Pancreas (tissue), 10 donors: ENCODE measurements around the gene PLB1. TPM values are rescaled to one million over a fixed set of nuclear protein-coding genes. Genes with fewer than 3 reads are reported as not detected.

Experiments
- ATAC-seq, 4 donors: fragments of 200-7000 bp; cut with Tn5 transposase; one replicate each; pipeline versions ENCODE4 v1.8.0 to v1.9.1; 2020; ENCODE audit warnings: mild to moderate bottlenecking in 4 of 4, moderate library complexity in 4 of 4
- DNase-seq, 6 donors: peaks; one replicate each; pipeline ENCODE4 v3.0.0-alpha.2; 2020
- FAIRE-seq: peaks from 2 replicates; lab custom pipeline; 2012; peaks lifted over from hg19 to GRCh38; lab: Jason Lieb, UNC
- H3K27ac ChIP-seq, 4 donors: fragments of 200-600 bp; sonication (generic); 1 replicate in 3 of 4; 2 replicates in 1 of 4; pipeline versions ENCODE4 v1.5.0 to v1.8.0; 2020
- H3K27me3 ChIP-seq, 4 donors: fragments of 200-600 bp; one replicate each; pipeline ENCODE4 v1.8.0; 2021
- H3K36me3 ChIP-seq, 3 donors: fragments of 200-600 bp; sonication (generic) in 1 of 3; one replicate each; pipeline versions ENCODE4 v1.5.0 to v1.8.0; 2020 to 2021
- H3K4me1 ChIP-seq, 3 donors: fragments of 200-600 bp; one replicate each; pipeline ENCODE4 v1.8.0; 2021
- H3K4me3 ChIP-seq, 4 donors: fragments of 200-600 bp; sonication (generic) in 2 of 4; one replicate each; pipeline versions ENCODE4 v1.5.0 to v1.8.0; 2020 to 2021
- H3K9me3 ChIP-seq, 4 donors: fragments of 200-600 bp; one replicate each; pipeline ENCODE4 v1.8.0; 2021
- CTCF ChIP-seq, 4 donors: fragments of 200-600 bp; sonication (generic) in 3 of 4; IDR thresholded peaks; one replicate each; pipeline versions ENCODE4 v1.5.0 to v1.8.0; 2021; ENCODE audit warnings: antibody characterized with exemption in 4 of 4
- WGBS, 2 donors: extraction: QIAGEN DNeasy Blood & Tissue Kit; methylation state at CpG; one replicate each; pipeline ENCODE4 v1.1.7; 2013; 5-methylcytosine and 5-hydroxymethylcytosine counted together
- intact Hi-C, 3 donors: fragments of 100-400 bp; cut with DNase I; formaldehyde crosslinking; loops; one replicate each; pipeline versions ENCODE4 v1.11.1 to v1.14.2; 2022
- polyA plus RNA-seq, 2 donors: library from polyadenylated mRNA; stranded (reverse); fragments of 200-250 nt; gene quantifications; one replicate each; pipeline ENCODE4 v1.2.3, GENCODE V29; 2013
- total RNA-seq, 6 donors: library from RNA; stranded (reverse); fragmentation: NEBNext Ultra II Directional in 4 of 6; extraction: Animal tissue kit (Norgen Biotek cat#: 25700) in 4 of 6; gene quantifications; one replicate each; pipeline versions ENCODE4 v1.2.1 to v1.2.4, GENCODE V29; 2021 to 2023
- donor health status: healthy with polysubstance abuse.
- donor health status: DM: no; HTN: no; CAD: no; lungs with moderate emphysema.
- donor health status: DM: no; HTN: no; CAD: no.
- donor health status: control.
- donor health status: control.
- donor health status: Bipolar disorder and iron deficiency.
- donor health status: DM: yes; HTN: yes; CAD: no.
- donor health status: DM: no; HTN: no; CAD: no.
- donor health status: DM: no; HTN: no; CAD: no.
- donor health status: DM: yes; HTN: yes; CAD: no.

Gene PLB1
- total and polyA plus RNA-seq, 8 donors = 0.16 to 2.4 (median 0.93) TPM

GRCh38 chr2:28654663-28655320 is 158.9 kb downstream of the PLB1 start:
- DNase-seq (no peak), FAIRE-seq (no peak), ATAC-seq (peak in 1 of 4 donors; percentile 48)
- no peaks in the 10 kb centered on the region for H3K4me1 ChIP-seq
- no peak overlapping the region for H3K4me3 ChIP-seq
- H3K27ac ChIP-seq = no peak overlapping the region
- no peaks in the 10 kb centered on the region for H3K9me3 ChIP-seq
- no peaks in the 10 kb centered on the region for H3K36me3 ChIP-seq
- no peaks in the 10 kb centered on the region for H3K27me3 ChIP-seq
- no peak for TF ChIP-seq CTCF (IDR thresholded peaks at IDR 0.05)
- 54 to 56% methylated on average over 8 of the region's 8 CpGs for WGBS, 2 donors
- intact Hi-C loops = no loop called here

DNA sequence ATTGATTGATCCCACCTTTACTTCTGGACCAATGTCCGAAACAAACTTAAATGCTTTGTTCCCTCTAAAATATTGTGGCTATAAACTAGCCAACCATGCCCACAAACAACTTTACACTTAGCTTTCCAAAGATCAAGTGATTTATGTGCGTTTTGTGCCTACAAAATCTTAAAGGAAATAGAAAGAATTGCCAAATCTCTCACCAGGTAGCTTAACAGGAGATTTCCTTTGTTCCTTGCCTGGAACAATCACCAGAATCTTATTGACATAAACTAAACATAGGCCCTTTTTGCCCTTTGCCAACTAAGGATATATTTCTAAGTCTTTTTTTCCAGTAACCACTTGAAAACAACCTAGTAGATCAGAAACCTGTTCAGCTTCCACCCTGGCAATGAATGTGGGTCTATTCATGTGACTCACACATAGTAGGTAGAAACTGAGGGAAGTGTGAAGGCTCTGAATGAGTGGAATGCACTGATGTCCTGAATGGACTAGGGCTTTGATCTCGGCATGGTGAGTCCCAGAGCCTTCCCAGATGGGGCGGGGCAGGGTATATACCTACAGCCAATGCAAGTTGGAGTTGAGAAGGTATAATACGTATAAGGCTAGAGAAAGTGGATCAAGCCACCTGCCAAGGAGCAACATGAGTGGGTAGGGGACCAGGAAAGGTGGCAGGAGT is 161.2 kb downstream of the PLB1 start:
- Histone ChIP-seq H3K4me1 (peaks cover 9 to 12% (median 10%) of the 10 kb centered on the region in 3 donors), H3K27me3 (no peaks in the 10 kb centered on the region), H3K4me3 (no peak overlapping the region), H3K9me3 (no peaks in the 10 kb centered on the region), H3K27ac (no peak overlapping the region), H3K36me3 (no peaks in the 10 kb centered on the region)
- intact Hi-C loops = no loop called here
- WGBS, 2 donors = 83 to 84% methylated on average over 5 of the region's 5 CpGs
- TF ChIP-seq CTCF (IDR thresholded peaks at IDR 0.05) = no peak
- no peak for FAIRE-seq
- ATAC-seq = no peak
- no peak for DNase-seq

- no peak for DNase-seq
- Histone ChIP-seq H3K27ac (no peak overlapping the region), H3K36me3 (no peaks in the 10 kb centered on the region), H3K27me3 (no peaks in the 10 kb centered on the region), H3K4me3 (no peak overlapping the region), H3K4me1 (peaks cover 15 to 20% (median 20%) of the 10 kb centered on the region in 3 donors), H3K9me3 (no peaks in the 10 kb centered on the region)
- intact Hi-C loops = no loop called here
- FAIRE-seq = no peak
- WGBS, 2 donors = 61 to 73% methylated on average over 1 of the region's 1 CpG
- no peak for TF ChIP-seq CTCF (IDR thresholded peaks at IDR 0.05)
- ATAC-seq = no peak
Measured at GRCh38 chr2:28658369-28658768, 162.5 kb downstream of the PLB1 start.

DNA sequence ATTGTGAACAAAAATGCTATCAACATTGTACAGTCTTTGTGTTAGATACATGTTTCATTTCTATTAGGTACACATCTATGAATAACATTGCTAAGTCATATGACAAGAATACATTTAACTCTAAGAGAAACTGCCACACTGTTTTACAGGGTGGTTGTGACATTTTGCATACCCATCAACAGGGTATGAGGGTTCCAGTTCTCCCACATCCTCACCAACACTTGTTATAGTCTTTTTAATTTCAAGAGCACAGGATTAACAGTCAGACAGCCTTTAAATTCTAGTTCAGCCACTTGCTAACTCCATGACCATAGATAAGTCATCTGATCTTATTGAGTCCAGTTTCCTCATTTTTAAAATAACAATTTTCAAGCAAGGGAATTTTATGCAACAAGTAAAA is 163.3 kb downstream of the PLB1 start:
- no peak overlapping the region for H3K27ac ChIP-seq
- no peak for ATAC-seq
- H3K9me3 ChIP-seq = no peaks in the 10 kb centered on the region
- H3K36me3 ChIP-seq = no peaks in the 10 kb centered on the region
- peaks cover 15 to 23% (median 20%) of the 10 kb centered on the region in 3 donors for H3K4me1 ChIP-seq
- FAIRE-seq = no peak
- H3K4me3 ChIP-seq = no peak overlapping the region
- TF ChIP-seq CTCF (IDR thresholded peaks at IDR 0.05) = no peak
- intact Hi-C loops = no loop called here
- H3K27me3 ChIP-seq = no peaks in the 10 kb centered on the region
- DNase-seq = no peak

GRCh38 chr2:28661589-28662001 is 165.7 kb downstream of the PLB1 start:
- 16 to 17% methylated on average over 5 of the region's 5 CpGs for WGBS, 2 donors

More at GRCh38 chr2:28661589-28662001, 165.7 kb downstream of the PLB1 start:
- intact Hi-C loops = no loop called here
- Histone ChIP-seq H3K27me3 (no peaks in the 10 kb centered on the region), H3K4me3 (no peak overlapping the region), H3K4me1 (peaks cover 28 to 32% (median 31%) of the 10 kb centered on the region in 3 donors), H3K9me3 (no peaks in the 10 kb centered on the region), H3K27ac (peak overlapping the region in 3 of 4 donors; percentile 2 to 75 (median 70)), H3K36me3 (no peaks in the 10 kb centered on the region)
- peak; percentile 61 to 70 (median 67) for ATAC-seq
- peak in 4 of 6 donors; percentile 56 to 68 (median 67) for DNase-seq
- no peak for TF ChIP-seq CTCF (IDR thresholded peaks at IDR 0.05)
- no peak for FAIRE-seq
